Measurements from ENCODE around the gene BTC. TPM values are rescaled to one million over a fixed set of nuclear protein-coding genes. Genes with fewer than 3 reads are reported as not detected.

Gene BTC, protein sequence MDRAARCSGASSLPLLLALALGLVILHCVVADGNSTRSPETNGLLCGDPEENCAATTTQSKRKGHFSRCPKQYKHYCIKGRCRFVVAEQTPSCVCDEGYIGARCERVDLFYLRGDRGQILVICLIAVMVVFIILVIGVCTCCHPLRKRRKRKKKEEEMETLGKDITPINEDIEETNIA
- 1.4 and 2.0 TPM in 2 replicates for total RNA-seq (ENCODE audit: low replicate concordance)
- long read RNA-seq, partial matches to known transcripts = 0 of 9 reads
- long read RNA-seq, other reads (novel, unspliced or antisense) = 5 of 9 reads

DNA sequence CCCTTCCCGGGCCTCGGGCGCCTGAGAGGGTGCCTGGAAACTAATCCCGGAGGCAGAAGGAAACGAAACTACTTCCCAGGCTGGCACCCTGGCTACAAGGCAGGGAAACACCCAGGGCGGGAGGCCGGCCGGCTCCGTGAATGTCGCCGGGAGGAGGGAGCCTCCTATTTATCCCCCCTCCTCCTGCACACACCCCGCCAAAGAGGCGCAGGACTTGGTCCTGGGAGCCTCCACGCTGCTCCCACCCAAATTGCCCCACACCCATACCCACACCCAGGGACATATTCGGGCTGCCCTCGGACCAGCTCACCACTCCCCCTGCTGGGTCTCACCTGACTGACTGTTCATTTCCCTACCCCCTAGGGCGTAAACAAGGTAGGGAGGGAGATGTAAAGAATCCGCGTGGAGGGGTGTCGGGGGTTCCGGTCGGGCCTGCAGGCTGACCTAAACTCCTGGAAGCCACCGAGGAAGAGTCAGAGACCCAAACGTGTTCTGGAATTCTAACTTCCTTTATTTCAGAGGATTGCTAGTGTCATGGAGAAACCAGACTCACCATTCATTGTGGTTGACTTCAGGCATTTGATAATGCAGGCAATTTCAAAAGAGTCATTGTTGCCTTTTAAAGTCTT, at the start of gene BTC:
TSS of gene BTC (minus strand) at position 142 of the 629 bp plus-strand sequence. CDS start 198 bp downstream, outside the sequence.
- H3K27me3 Mint-ChIP-seq = peaks cover 58% of the 10 kb centered on the region

DNA sequence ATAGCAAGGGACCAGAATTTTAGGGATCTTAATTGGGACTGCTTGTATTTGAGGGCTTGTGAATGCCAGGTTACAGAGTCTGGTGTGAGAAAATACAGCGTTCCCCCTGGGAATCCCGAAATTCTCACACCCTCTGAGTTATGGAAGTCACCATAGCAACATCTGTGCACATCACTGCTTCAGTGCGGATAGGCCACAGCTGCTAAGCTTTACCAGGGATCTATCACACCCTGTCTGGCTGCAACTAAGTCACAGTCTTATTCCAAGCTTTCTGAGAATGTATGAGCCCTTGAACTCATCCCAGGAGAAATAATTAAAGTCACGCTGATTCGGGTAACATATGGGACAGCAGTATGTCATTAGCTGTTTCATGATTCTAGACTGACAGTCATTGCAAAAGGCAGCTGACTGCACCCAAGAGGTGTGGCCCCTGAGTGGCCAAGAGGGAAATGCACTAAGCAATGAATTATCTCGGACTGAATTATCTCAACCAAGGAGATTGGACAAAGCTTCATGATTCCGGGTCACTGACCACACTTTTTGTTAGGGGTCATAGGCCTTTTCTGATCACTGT, 46.7 kb upstream of the BTC start:
- no peak overlapping the region for H3K27ac Mint-ChIP-seq
- H3K4me3 Mint-ChIP-seq = no peak overlapping the region
- no peaks in the 10 kb centered on the region for H3K36me3 Mint-ChIP-seq
- no peak for DNase-seq (ENCODE audit: extremely low spot score, unreplicated experiment)
- H3K4me1 Mint-ChIP-seq (ENCODE audit: unreplicated experiment) = no peaks in the 10 kb centered on the region
- peaks cover 5% of the 10 kb centered on the region for H3K9me3 Mint-ChIP-seq
- TF ChIP-seq, protein P1, sequence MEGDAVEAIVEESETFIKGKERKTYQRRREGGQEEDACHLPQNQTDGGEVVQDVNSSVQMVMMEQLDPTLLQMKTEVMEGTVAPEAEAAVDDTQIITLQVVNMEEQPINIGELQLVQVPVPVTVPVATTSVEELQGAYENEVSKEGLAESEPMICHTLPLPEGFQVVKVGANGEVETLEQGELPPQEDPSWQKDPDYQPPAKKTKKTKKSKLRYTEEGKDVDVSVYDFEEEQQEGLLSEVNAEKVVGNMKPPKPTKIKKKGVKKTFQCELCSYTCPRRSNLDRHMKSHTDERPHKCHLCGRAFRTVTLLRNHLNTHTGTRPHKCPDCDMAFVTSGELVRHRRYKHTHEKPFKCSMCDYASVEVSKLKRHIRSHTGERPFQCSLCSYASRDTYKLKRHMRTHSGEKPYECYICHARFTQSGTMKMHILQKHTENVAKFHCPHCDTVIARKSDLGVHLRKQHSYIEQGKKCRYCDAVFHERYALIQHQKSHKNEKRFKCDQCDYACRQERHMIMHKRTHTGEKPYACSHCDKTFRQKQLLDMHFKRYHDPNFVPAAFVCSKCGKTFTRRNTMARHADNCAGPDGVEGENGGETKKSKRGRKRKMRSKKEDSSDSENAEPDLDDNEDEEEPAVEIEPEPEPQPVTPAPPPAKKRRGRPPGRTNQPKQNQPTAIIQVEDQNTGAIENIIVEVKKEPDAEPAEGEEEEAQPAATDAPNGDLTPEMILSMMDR (conservative IDR thresholded peaks at IDR 0.05) = no peak
- H3K27me3 Mint-ChIP-seq = peaks cover 10% of the 10 kb centered on the region

More for the DNA sequence above, at the start of gene BTC:
- DNase-seq (ENCODE audit: extremely low spot score, unreplicated experiment) = peak; percentile 65
- H3K4me3 Mint-ChIP-seq = peak within 1 kb of the TSS; percentile 89
- H3K9me3 Mint-ChIP-seq = no peaks in the 10 kb centered on the region
- H3K27ac Mint-ChIP-seq = peak within 1 kb of the TSS; percentile 61
- TF ChIP-seq, protein P1 (conservative IDR thresholded peaks at IDR 0.05) = peak; percentile 51
- H3K4me1 Mint-ChIP-seq (ENCODE audit: unreplicated experiment) = no peaks in the 10 kb centered on the region
- no peaks in the 10 kb centered on the region for H3K36me3 Mint-ChIP-seq

DNA sequence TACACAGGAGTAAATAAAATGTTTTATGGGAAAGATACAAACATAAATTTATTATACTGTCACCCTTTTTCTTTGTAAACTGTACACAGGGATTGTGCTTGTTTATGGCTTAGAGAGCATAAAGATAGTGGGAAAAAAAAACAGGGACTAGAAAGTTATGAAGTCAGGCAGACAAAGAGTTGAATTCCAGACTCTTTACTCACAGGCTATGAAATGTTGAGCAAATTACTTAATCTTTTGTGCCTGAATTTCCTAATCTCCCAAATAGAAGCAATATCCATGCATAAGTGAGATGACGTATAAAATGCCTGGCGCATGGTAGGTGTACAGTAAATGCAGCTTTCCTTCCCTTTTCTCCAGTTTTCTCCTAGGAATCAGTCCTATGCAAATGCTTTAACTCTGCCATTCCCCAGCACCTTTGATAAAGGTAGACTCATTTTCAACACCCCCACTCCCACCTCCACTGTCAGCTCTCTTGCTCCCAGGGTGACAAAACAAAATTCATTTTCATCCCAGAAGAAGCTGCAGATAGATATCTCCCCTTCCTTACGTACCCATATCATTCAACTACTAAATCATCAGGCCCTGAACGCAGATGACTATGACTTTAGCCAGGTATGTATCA, 44.5 kb upstream of the BTC start:
- Mint-ChIP-seq H3K9me3 (no peaks in the 10 kb centered on the region), H3K4me3 (no peak overlapping the region), H3K36me3 (no peaks in the 10 kb centered on the region), H3K27ac (no peak overlapping the region), H3K27me3 (peaks cover 19% of the 10 kb centered on the region), H3K4me1 (ENCODE audit: unreplicated experiment) (no peaks in the 10 kb centered on the region)
- DNase-seq (ENCODE audit: extremely low spot score, unreplicated experiment) = no peak
- TF ChIP-seq, protein P1 (conservative IDR thresholded peaks at IDR 0.05) = no peak

DNA sequence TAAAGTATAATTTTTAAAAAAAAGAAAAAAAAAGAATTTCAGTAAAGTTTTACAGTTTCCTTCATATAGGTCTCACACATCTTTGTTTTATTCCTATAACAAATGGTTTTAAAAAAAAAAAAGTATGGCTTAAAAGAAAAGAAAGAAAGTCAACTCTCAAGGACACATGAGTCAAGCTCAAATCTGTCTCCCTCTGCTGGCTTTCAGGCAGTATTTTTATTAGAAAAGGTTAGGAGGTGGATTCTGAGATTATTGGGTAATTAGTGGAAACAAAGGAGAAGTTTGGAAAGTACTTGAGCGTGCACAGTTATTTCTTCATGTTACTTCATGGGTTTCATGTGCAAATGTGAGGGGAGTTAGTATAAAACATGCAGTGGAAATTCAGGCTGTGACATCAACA, 36.6 kb upstream of the BTC start:
- Mint-ChIP-seq H3K4me3 (no peak overlapping the region), H3K4me1 (ENCODE audit: unreplicated experiment) (no peaks in the 10 kb centered on the region), H3K27me3 (peaks cover 17% of the 10 kb centered on the region), H3K27ac (no peak overlapping the region), H3K9me3 (peaks cover 9% of the 10 kb centered on the region), H3K36me3 (no peaks in the 10 kb centered on the region)
- TF ChIP-seq, protein P1 (conservative IDR thresholded peaks at IDR 0.05) = peak; percentile 52
- no peak for DNase-seq (ENCODE audit: extremely low spot score, unreplicated experiment)

DNA sequence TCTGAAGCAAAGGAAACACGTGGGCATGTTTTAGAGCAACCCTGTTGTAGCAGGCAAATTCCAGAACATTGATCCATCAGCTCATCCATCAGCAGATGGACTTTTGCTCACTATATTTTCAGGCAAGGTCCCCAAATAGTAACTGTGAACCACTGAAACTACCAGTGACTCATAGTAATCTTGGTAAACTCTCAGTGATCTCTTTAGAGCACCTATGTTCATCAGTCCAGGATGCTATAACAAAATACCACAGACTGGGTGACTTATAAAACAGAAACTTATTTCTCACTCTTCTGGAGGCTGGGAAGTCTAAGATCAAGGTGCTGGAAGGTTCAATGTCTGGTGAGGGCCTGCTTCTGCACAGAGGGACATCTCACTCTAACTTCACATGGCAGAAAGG, 28.9 kb upstream of the BTC start:
- no peak for DNase-seq (ENCODE audit: extremely low spot score, unreplicated experiment)
- H3K9me3 Mint-ChIP-seq = no peaks in the 10 kb centered on the region
- H3K36me3 Mint-ChIP-seq = no peaks in the 10 kb centered on the region
- H3K4me1 Mint-ChIP-seq (ENCODE audit: unreplicated experiment) = no peaks in the 10 kb centered on the region
- H3K27me3 Mint-ChIP-seq = no peaks in the 10 kb centered on the region
- H3K4me3 Mint-ChIP-seq = no peak overlapping the region
- TF ChIP-seq, protein P1 (conservative IDR thresholded peaks at IDR 0.05) = no peak
- no peak overlapping the region for H3K27ac Mint-ChIP-seq
